H4 (cell line): ENCODE data around the gene CNDP1. TPM values are rescaled to one million over a fixed set of nuclear protein-coding genes. Genes with fewer than 3 reads are reported as not detected.
"Not testable (repeated sequence)": the region's sequence is repeated elsewhere in the genome, so short reads cannot be mapped to it uniquely, and the experiment has no call there.

Experiments used
- DNase-seq: peaks from one replicate; pipeline ENCODE4 v3.0.0-alpha.2; 2015; ENCODE audit warnings: low spot score
- total RNA-seq: library from RNA; depleted of rRNA; stranded (reverse); fragments of >200 nt; shearing (Covaris generic); gene quantifications from 2 replicates; pipeline ENCODE4 v1.2.3, GENCODE V29; 2014; rRNA removed

Gene CNDP1
- total RNA-seq, result not detected in 2 replicates

- no peak for DNase-seq
These were observed at the start of gene CNDP1 for GRCh38 chr18:74534150-74534969. CNDP1 (plus strand) TSS chr18:74534500; CDS start chr18:74534668, 168 bp downstream.

GRCh38 chr18:74486119-74486849 lies 48.0 kb upstream of the CNDP1 start:
- no peak for DNase-seq

- DNase-seq, result no peak
These were observed 45.9 kb upstream of the CNDP1 start for GRCh38 chr18:74488354-74488753.

- DNase-seq, result no peak
These were observed 45.4 kb upstream of the CNDP1 start for GRCh38 chr18:74488864-74489263.

GRCh38 chr18:74489676-74490075 lies 44.6 kb upstream of the CNDP1 start:
- peak; percentile 65 for DNase-seq

GRCh38 chr18:74492259-74492658 lies 42.0 kb upstream of the CNDP1 start:
- DNase-seq, result no peak

- peak; percentile 67 for DNase-seq
These were observed 40.6 kb upstream of the CNDP1 start for GRCh38 chr18:74493689-74494088.

- DNase-seq, result no peak
These were observed 39.8 kb upstream of the CNDP1 start for GRCh38 chr18:74494514-74494913.

GRCh38 chr18:74495581-74496507 lies 38.5 kb upstream of the CNDP1 start, which contains the start of gene CNDP2:
CNDP2 (plus strand) TSS chr18:74496363; CDS start chr18:74499974, 3,611 bp downstream.
- DNase-seq, result peak; percentile 99

- DNase-seq, result peak; percentile 55
These were observed 37.6 kb upstream of the CNDP1 start for GRCh38 chr18:74496508-74497323.

GRCh38 chr18:74497324-74497676 lies 37.0 kb upstream of the CNDP1 start:
- no peak for DNase-seq

- DNase-seq, result no peak
These were observed 36.5 kb upstream of the CNDP1 start for GRCh38 chr18:74497778-74498177.

- peak; percentile 63 for DNase-seq
These were observed 35.3 kb upstream of the CNDP1 start for GRCh38 chr18:74498712-74499627.

GRCh38 chr18:74499633-74500032 lies 34.7 kb upstream of the CNDP1 start:
- peak; percentile 37 for DNase-seq

- no peak for DNase-seq
These were observed 33.9 kb upstream of the CNDP1 start for GRCh38 chr18:74500372-74500771.

GRCh38 chr18:74500774-74501173 lies 33.5 kb upstream of the CNDP1 start:
- DNase-seq, result not testable (repeated sequence)

- no peak for DNase-seq
These were observed 32.9 kb upstream of the CNDP1 start for GRCh38 chr18:74501386-74501785.

GRCh38 chr18:74503137-74503536 lies 31.2 kb upstream of the CNDP1 start:
- DNase-seq, result no peak

- DNase-seq, result no peak
These were observed 28.5 kb upstream of the CNDP1 start for GRCh38 chr18:74505776-74506175.
